GM12874 (cell line): Measurements from ENCODE around the gene NGF.

Experiments
- TF ChIP-seq, protein P1 (sequence below): IDR thresholded peaks from 2 replicates; pipeline ENCODE4 v1.5.1; 2011; ENCODE audit warnings: low read depth, mild to moderate bottlenecking, control low read depth, low read length, moderate library complexity; ENCODE audit not compliant: insufficient read depth

Gene NGF

DNA sequence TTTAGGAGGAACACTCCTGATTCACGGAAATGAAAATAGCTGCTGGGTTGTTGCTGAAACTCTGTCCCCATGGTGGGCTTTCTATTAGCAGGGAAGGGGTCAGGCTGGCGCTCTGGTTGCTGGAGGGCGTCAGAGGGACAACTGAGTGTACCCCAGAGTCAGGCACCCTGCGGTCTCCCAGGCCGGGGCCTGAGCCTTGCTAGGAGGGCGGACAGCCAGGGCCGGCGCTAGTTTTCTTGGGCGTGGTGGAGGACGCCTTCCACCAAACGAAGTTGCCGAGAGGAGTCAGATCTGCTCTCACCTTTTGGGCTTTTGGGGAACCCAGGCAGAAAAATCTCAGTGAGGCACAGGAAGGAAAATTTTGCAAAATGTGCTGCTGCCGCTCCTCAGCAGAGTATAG is 54.8 kb downstream of the NGF start:
- TF ChIP-seq, protein P1, sequence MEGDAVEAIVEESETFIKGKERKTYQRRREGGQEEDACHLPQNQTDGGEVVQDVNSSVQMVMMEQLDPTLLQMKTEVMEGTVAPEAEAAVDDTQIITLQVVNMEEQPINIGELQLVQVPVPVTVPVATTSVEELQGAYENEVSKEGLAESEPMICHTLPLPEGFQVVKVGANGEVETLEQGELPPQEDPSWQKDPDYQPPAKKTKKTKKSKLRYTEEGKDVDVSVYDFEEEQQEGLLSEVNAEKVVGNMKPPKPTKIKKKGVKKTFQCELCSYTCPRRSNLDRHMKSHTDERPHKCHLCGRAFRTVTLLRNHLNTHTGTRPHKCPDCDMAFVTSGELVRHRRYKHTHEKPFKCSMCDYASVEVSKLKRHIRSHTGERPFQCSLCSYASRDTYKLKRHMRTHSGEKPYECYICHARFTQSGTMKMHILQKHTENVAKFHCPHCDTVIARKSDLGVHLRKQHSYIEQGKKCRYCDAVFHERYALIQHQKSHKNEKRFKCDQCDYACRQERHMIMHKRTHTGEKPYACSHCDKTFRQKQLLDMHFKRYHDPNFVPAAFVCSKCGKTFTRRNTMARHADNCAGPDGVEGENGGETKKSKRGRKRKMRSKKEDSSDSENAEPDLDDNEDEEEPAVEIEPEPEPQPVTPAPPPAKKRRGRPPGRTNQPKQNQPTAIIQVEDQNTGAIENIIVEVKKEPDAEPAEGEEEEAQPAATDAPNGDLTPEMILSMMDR = no peak

DNA sequence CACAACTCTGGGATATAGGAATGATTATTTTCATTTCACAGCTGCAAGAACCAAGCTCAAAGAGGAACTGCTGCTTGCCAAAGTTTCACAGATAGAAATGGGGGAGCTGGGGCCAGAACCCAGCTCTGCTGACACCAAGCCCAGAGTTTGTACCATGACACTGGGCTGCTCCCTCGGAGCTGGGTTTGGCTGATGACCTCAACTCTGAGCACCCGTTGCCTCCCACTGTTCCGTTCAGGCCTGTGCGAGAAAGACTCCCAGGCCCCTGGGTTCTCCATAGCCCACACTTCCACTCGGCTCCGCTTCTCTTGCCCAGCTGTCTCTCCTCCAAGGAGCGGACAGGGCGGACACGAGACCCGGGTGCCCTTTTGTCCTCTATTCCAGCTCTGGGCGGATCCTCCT is 55.2 kb downstream of the NGF start:
- TF ChIP-seq, protein P1 = no peak

DNA sequence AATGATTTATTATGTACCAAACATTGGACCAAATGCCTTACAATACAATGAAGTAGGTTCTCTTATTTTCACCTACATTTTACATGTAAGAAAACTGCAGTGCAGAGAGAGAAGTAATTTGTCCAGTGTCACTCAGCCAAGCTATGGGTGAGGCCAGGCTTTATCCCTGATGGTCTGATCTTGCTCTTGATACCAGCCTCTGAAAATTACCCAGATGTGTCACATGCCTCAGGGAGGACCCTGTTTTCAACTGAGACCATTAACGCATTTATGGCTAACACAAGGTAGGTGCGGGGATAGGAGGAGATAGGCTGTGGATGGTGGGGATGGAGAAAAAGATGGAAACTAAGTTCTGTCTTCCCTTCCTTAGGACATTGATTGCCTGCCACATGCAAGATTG is 56.9 kb downstream of the NGF start:
- TF ChIP-seq, protein P1 = no peak

DNA sequence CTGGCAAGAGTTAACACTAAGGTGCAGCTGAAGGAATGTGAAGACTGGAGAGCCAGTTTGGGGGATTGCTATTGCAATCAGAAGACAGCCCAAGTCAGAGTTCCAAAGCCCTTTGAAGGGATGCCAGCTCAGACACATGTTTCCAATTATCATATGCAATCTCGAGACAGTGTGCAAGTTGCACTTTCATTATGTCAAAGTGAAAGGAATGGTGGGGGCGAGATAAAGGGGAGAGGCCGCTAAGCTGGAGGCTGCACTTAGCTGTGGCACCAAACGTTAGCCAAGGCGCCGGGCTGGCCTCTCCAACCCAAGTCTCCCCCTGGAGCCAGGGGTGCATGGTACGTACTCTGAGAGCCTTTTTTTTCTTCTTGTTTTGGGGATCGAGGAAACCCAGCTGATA is 58.0 kb downstream of the NGF start:
- TF ChIP-seq, protein P1 = no peak

DNA sequence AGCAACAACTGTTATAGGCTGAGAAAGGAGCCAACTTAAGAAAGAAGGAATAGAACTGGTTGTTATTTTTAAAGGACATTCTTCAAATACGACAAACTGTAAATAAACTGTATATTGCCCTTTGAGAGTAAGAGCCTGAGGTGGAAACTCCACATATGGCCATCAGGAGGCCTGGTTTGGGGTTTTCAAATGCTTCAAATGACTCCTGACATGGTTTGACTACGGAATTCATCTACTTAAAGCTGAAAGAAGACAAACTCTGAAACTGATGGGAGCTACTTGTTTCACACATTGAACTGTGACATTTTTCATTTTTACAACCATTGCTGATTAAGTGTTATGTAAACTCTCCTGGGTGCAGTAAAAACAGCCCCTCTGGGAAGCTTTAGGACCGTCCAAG is 59.8 kb downstream of the NGF start:
- TF ChIP-seq, protein P1 = no peak

DNA sequence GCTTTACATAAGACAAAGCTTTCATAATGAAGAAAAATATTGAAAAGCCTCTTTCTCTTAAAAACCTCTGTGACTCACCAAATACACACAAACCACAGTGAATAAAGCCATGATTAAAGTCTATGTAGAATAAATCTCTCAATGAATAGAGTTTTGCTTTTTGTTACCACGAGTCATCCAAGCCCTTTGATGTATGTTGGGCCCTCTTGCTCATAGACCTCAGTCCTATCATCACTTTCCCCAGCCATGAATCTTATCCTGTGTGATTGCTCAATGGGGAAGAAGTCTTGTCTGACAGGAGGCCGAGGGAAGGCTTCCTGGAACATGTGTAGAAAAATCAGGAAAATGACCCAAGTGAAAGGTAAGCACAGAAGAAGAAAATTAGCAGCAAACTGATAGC is 60.8 kb downstream of the NGF start:
- TF ChIP-seq, protein P1 = no peak

DNA sequence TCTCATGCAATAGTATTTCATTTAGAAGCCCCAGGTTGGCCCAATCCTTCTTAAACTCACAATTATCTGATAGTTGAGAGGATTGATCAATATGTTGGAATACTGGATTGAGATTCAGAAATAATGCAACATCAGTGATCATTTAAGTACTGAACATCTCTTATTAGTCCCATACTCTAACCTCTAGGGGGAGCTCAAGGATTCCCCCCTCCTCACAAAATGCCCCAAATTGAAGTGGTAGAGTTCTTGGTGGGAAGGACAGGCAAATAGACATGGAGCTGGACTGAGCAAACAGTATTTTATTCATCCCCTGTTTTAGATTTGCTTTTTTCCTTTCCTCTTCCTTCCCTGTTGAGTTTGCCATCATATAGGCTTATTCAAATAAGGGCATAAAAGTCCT is 62.8 kb downstream of the NGF start:
- TF ChIP-seq, protein P1 = peak; percentile 45

DNA sequence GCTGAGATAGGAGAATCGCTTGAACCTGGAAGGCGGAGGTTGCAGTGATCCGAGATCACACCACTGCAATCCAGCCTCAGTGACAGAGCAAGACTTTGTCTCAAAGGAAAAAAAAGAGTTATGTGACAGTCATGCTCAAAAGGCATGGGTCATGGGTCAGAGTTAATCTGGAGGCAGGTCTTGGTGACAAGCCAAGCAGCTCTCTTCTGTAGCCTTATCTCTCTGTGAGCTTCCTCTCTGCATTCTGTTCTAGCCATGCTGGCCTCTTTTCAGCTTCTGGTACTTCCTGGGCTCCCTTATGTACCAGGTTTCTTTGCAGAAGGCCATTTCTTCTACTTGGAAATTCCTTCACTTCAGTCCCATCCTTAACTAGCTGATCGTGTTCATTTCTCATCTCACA is 63.6 kb downstream of the NGF start:
- TF ChIP-seq, protein P1 = no peak
